Measurements from ENCODE around the gene LRRC71. TPM values are rescaled to one million over a fixed set of nuclear protein-coding genes. Genes with fewer than 3 reads are reported as not detected.

LRRC71 gene
- polyA plus RNA-seq, 1 of the 3 experiments (the other 2 are of a cell fraction), result 0.03 TPM

GRCh38 chr1:156953571-156953970, 33.1 kb downstream of the LRRC71 start:
- 96% methylated on average over 2 of the region's 2 CpGs for whole genome bisulfite sequencing (ENCODE audit: low lambda C conversion rate)
- POLR2A ChIA-PET, result no interaction called here
- no peaks in the 10 kb centered on the region for H4K20me1 ChIP-seq (ENCODE audit: insufficient read depth)

GRCh38 chr1:156956333-156956732, 35.9 kb downstream of the LRRC71 start:
- Histone ChIP-seq H3K9me3 (no peaks in the 10 kb centered on the region), H3K9ac (no peak overlapping the region), H3K4me1 (ENCODE audit: control insufficient read depth in 1 of 2, insufficient read depth in 2 of 2, low read depth in 1 of 2, low read length in 1 of 2) (peaks cover 0 to 7% of the 10 kb centered on the region in 2 experiments; a peak in 2 of 4 replicates), H3K9me2 (no peaks in the 10 kb centered on the region), H3K36me3 (replicated peaks in 1 of 2; ENCODE audit: control insufficient read depth in 1 of 2, insufficient read depth in 2 of 2, low read length in 1 of 2) (peaks cover 50 to 78% of the 10 kb centered on the region in 2 experiments), H3K27ac (ENCODE audit: low read depth in 2 of 2, low read length in 1 of 2) (no peak overlapping the region), H2AFZ (ENCODE audit: low read depth) (no peak overlapping the region), H4K20me1 (ENCODE audit: insufficient read depth) (no peaks in the 10 kb centered on the region), H3K27me3 (ENCODE audit: insufficient read depth) (no peaks in the 10 kb centered on the region), H3F3A (replicated peaks; ENCODE audit: insufficient read depth) (no peaks in the 10 kb centered on the region), H3K4me2 (no peak overlapping the region), H3K79me2 (ENCODE audit: insufficient read depth) (no peaks in the 10 kb centered on the region), H3K4me3 (ENCODE audit: low read depth in 2 of 2, low read length in 1 of 2) (no peak overlapping the region)
- DNase-seq, result no peak
- POLR2A ChIA-PET, result interaction anchor here (1.1 kb wide), 1 partner anchor 13 kb away, joined by 3 read pairs; no protein-coding TSS in a partner anchor
- WGBS (ENCODE audit: low lambda C conversion rate), result 93% methylated on average over 10 of the region's 10 CpGs
- CTCF ChIA-PET, result interaction anchor here (1.0 to 1.8 kb wide), 6 partner anchors 13 to 134 kb away, joined by 3 to 6 read pairs (median 4); no protein-coding TSS in a partner anchor
- no peak for TF ChIP-seq TAF1 (IDR thresholded peaks at IDR 0.05; ENCODE audit: borderline replicate concordance, low read depth, low read length)
- TF ChIP-seq JUND (IDR thresholded peaks at IDR 0.05), result no peak
- TF ChIP-seq, protein P1, sequence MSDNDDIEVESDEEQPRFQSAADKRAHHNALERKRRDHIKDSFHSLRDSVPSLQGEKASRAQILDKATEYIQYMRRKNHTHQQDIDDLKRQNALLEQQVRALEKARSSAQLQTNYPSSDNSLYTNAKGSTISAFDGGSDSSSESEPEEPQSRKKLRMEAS (IDR thresholded peaks at IDR 0.05; ENCODE audit: low read depth), result no peak
- TF ChIP-seq RAD21 (IDR thresholded peaks at IDR 0.05; ENCODE audit: low read length), result no peak
- TF ChIP-seq NRF1 (IDR thresholded peaks at IDR 0.05; ENCODE audit: low read depth, low read length), result no peak
- TF ChIP-seq EP300 (IDR thresholded peaks at IDR 0.05; ENCODE audit: borderline replicate concordance in 1 of 2, low read depth in 1 of 2, low read length in 1 of 2), result no peak
- TF ChIP-seq MEF2A (IDR thresholded peaks at IDR 0.05; ENCODE audit: borderline replicate concordance, low read depth), result no peak
- no peak for TF ChIP-seq SMC3 (IDR thresholded peaks at IDR 0.05; ENCODE audit: low read depth, low read length)
- no peak for TF ChIP-seq ELF1 (IDR thresholded peaks at IDR 0.05)
- TF ChIP-seq CTCF (IDR thresholded peaks at IDR 0.05), result no peak
- TF ChIP-seq RFX5 (IDR thresholded peaks at IDR 0.05; ENCODE audit: low read length), result no peak

More at GRCh38 chr1:156953571-156953970, 33.1 kb downstream of the LRRC71 start:
- Histone ChIP-seq H3K9ac (no peak overlapping the region), H3K4me3 (ENCODE audit: low read depth in 2 of 2, low read length in 1 of 2) (no peak overlapping the region), H3F3A (replicated peaks; ENCODE audit: insufficient read depth) (no peaks in the 10 kb centered on the region), H3K36me3 (replicated peaks in 1 of 2; ENCODE audit: control insufficient read depth in 1 of 2, insufficient read depth in 2 of 2, low read length in 1 of 2) (peaks cover 46 to 77% of the 10 kb centered on the region in 2 experiments), H2AFZ (ENCODE audit: low read depth) (no peak overlapping the region), H3K9me3 (no peaks in the 10 kb centered on the region), H3K4me2 (no peak overlapping the region), H3K79me2 (ENCODE audit: insufficient read depth) (no peaks in the 10 kb centered on the region), H3K9me2 (no peaks in the 10 kb centered on the region), H3K27me3 (ENCODE audit: insufficient read depth) (no peaks in the 10 kb centered on the region), H3K4me1 (ENCODE audit: control insufficient read depth in 1 of 2, insufficient read depth in 2 of 2, low read depth in 1 of 2, low read length in 1 of 2) (peaks cover 0 to 4% of the 10 kb centered on the region in 2 experiments; a peak in 1 of 4 replicates), H3K27ac (ENCODE audit: low read depth in 2 of 2, low read length in 1 of 2) (no peak overlapping the region)
- CTCF ChIA-PET, result interaction anchor here (2.1 kb wide), 1 partner anchor 26 kb away, joined by 6 read pairs; no protein-coding TSS in a partner anchor
- DNase-seq, result no peak
- no peak for TF ChIP-seq FOSL2 (IDR thresholded peaks at IDR 0.05; ENCODE audit: borderline replicate concordance, low read depth)
- no peak for TF ChIP-seq CTCF (IDR thresholded peaks at IDR 0.05)
- TF ChIP-seq MXI1 (IDR thresholded peaks at IDR 0.05; ENCODE audit: low read depth, low read length), result no peak
- no peak for TF ChIP-seq IRF3 (IDR thresholded peaks at IDR 0.05; ENCODE audit: low read depth, low read length)
- no peak for TF ChIP-seq TEAD4 (IDR thresholded peaks at IDR 0.05; ENCODE audit: borderline replicate concordance, insufficient read depth)
- TF ChIP-seq NFIC (IDR thresholded peaks at IDR 0.05; ENCODE audit: borderline replicate concordance), result no peak
- no peak for TF ChIP-seq USF2 (IDR thresholded peaks at IDR 0.05; ENCODE audit: borderline replicate concordance, low read depth, low read length)
- no peak for TF ChIP-seq TCF12 (IDR thresholded peaks at IDR 0.05)
- TF ChIP-seq GATA2 (CRISPR knock-in tag; IDR thresholded peaks at IDR 0.05), result no peak
